Daoy (cell line): ENCODE data around the gene TSC22D1. TPM values are rescaled to one million over a fixed set of nuclear protein-coding genes. Genes with fewer than 3 reads are reported as not detected.
A peak's percentile ranks its signal among the peaks of the same experiment; 100 is the strongest.

Experiments
- DNase-seq: peaks from one replicate; pipeline ENCODE4 v3.0.0-alpha.2; 2015; ENCODE audit warnings: low read depth
- total RNA-seq: library from RNA; depleted of rRNA; stranded (reverse); fragments of >200 nt; shearing (Covaris generic); gene quantifications from 2 replicates; pipeline ENCODE4 v1.2.3, GENCODE V29; 2014

The TSC22D1 gene
- total RNA-seq, 1 experiment from 2014 or later, result 73.0 TPM

- DNase-seq, result no peak
These were observed 123.1 kb downstream of the TSC22D1 start for GRCh38 chr13:44453069-44453468.

- no peak for DNase-seq
These were observed 123.7 kb downstream of the TSC22D1 start for GRCh38 chr13:44452418-44452817.

GRCh38 chr13:44451651-44452050 lies 124.5 kb downstream of the TSC22D1 start:
- no peak for DNase-seq

- no peak for DNase-seq
These were observed 125.0 kb downstream of the TSC22D1 start for GRCh38 chr13:44451126-44451525.

- DNase-seq, result no peak
These were observed 125.9 kb downstream of the TSC22D1 start for GRCh38 chr13:44449999-44450821.

GRCh38 chr13:44448875-44449274 lies 127.3 kb downstream of the TSC22D1 start:
- DNase-seq, result no peak

GRCh38 chr13:44448373-44448772 lies 127.8 kb downstream of the TSC22D1 start:
- no peak for DNase-seq

- no peak for DNase-seq
These were observed 128.3 kb downstream of the TSC22D1 start for GRCh38 chr13:44447783-44448321.

GRCh38 chr13:44440046-44440608 lies 136.0 kb downstream of the TSC22D1 start:
- no peak for DNase-seq

GRCh38 chr13:44439452-44440024 lies 136.6 kb downstream of the TSC22D1 start:
- no peak for DNase-seq

- DNase-seq, result no peak
These were observed 137.9 kb downstream of the TSC22D1 start for GRCh38 chr13:44438234-44438579.

- DNase-seq, result no peak
These were observed 138.5 kb downstream of the TSC22D1 start for GRCh38 chr13:44437356-44438233.

GRCh38 chr13:44436589-44437337 lies 139.4 kb downstream of the TSC22D1 start:
- DNase-seq, result peak; percentile 94

GRCh38 chr13:44435919-44436510 lies 140.1 kb downstream of the TSC22D1 start:
- DNase-seq, result no peak

GRCh38 chr13:44435142-44435918 lies 140.8 kb downstream of the TSC22D1 start:
- peak; percentile 94 for DNase-seq

GRCh38 chr13:44434766-44435141 lies 141.4 kb downstream of the TSC22D1 start:
- no peak for DNase-seq

- no peak for DNase-seq
These were observed 142.0 kb downstream of the TSC22D1 start for GRCh38 chr13:44433863-44434765.

- DNase-seq, result no peak
These were observed 143.5 kb downstream of the TSC22D1 start for GRCh38 chr13:44432650-44433049.

- DNase-seq, result no peak
These were observed 145.0 kb downstream of the TSC22D1 start for GRCh38 chr13:44431150-44431549.
